OCI-LY7 (cell line): Measurements from ENCODE around the gene BGLAP. TPM values are rescaled to one million over a fixed set of nuclear protein-coding genes. Genes with fewer than 3 reads are reported as not detected.

Source experiments
- BruUV-seq: library from RNA; stranded (reverse); fragments of 400-500 nt; replicated peaks from 2 replicates; lab custom pipeline; 2021; lab: Mats Ljungman, UMichigan
- CTCF ChIA-PET: fragments of 300-600 bp; sonication (Branson Sonifier 250); formaldehyde crosslinking; loops from one replicate; lab custom pipeline; 2022; ENCODE audit warnings: antibody characterized with exemption; ENCODE audit not compliant: unreplicated experiment; lab: Charles Lee
- POLR2A ChIA-PET: fragments of 300-600 bp; sonication (Branson Sonifier 250); formaldehyde crosslinking; loops from one replicate; lab custom pipeline; 2022; ENCODE audit warnings: antibody characterized with exemption; lab: Charles Lee
- DNase-seq: peaks from one replicate; pipeline ENCODE4 v3.0.0-alpha.2; 2015; ENCODE audit warnings: low spot score
- H2AFZ ChIP-seq: fragments of 200-600 bp; sonication (generic), shearing (Covaris generic); 2 replicates; pipeline ENCODE4 v1.6.1; 2014; ENCODE audit warnings: mild to moderate bottlenecking, antibody characterized with exemption, low read length, moderate library complexity
- H3K27ac ChIP-seq: fragments of 200-600 bp; sonication (generic); 2 replicates; pipeline ENCODE4 v1.5.1; 2014; ENCODE audit warnings: mixed run types, low read depth, mild to moderate bottlenecking, moderate library complexity, low read length, inconsistent platforms; ENCODE audit not compliant: poor library complexity, severe bottlenecking
- H3K36me3 ChIP-seq: fragments of 200-600 bp; sonication (generic); 2 replicates; pipeline ENCODE4 v1.6.1; 2014; ENCODE audit warnings: mild to moderate bottlenecking, antibody characterized with exemption, low read length, moderate library complexity, mixed read lengths; ENCODE audit not compliant: insufficient read depth
- H3K4me1 ChIP-seq: fragments of 200-600 bp; sonication (generic); 2 replicates; pipeline ENCODE4 v1.5.1; 2014; ENCODE audit warnings: mild to moderate bottlenecking, low read length; ENCODE audit not compliant: insufficient read depth, poor library complexity, severe bottlenecking
- H3K4me2 ChIP-seq: fragments of 200-600 bp; sonication (generic); 2 replicates; pipeline ENCODE4 v1.6.1; 2014; ENCODE audit warnings: mild to moderate bottlenecking, low read length
- H3K4me3 ChIP-seq: fragments of 200-600 bp; sonication (generic); 2 replicates; pipeline ENCODE4 v1.5.1; 2014; ENCODE audit warnings: mild to moderate bottlenecking, low read depth, low read length; ENCODE audit not compliant: poor library complexity, severe bottlenecking
- H3K79me2 ChIP-seq: fragments of 200-600 bp; sonication (generic); 2 replicates; pipeline ENCODE4 v1.6.1; 2016; ENCODE audit warnings: low read depth, mild to moderate bottlenecking, low read length, moderate library complexity, mixed read lengths; ENCODE audit not compliant: insufficient read depth
- H3K9me2 ChIP-seq: fragments of 200-600 bp; sonication (generic); 2 replicates; pipeline ENCODE4 v1.6.1; 2016; ENCODE audit warnings: mild to moderate bottlenecking, low read length, mixed read lengths; ENCODE audit not compliant: insufficient read depth
- H3K9me3 ChIP-seq: fragments of 200-600 bp; sonication (generic); 2 replicates; pipeline ENCODE4 v1.6.1; 2014; ENCODE audit warnings: mild to moderate bottlenecking, mixed run types, low read length, mixed read lengths
- H4K20me1 ChIP-seq: fragments of 200-600 bp; sonication (generic); 2 replicates; pipeline ENCODE4 v1.6.1; 2014; ENCODE audit warnings: mild to moderate bottlenecking, antibody characterized with exemption, low read length, moderate library complexity, mixed read lengths; ENCODE audit not compliant: insufficient read depth
- CTCF ChIP-seq: fragments of 200-600 bp; sonication (generic); conservative IDR thresholded peaks from 2 replicates; pipeline ENCODE4 v1.5.1; 2014; ENCODE audit warnings: mild to moderate bottlenecking, antibody characterized with exemption, low read length, moderate library complexity, mixed read lengths
- EZH2phosphoT487 ChIP-seq: fragments of 200-600 bp; sonication (generic); IDR thresholded peaks from 2 replicates; pipeline ENCODE4 v1.6.1; 2018; ENCODE audit warnings: low read depth, borderline replicate concordance, mild to moderate bottlenecking, mixed run types, antibody characterized with exemption, low read length, moderate library complexity, mixed read lengths
- intact Hi-C: fragments of 100-400 bp; cut with micrococcal nuclease; formaldehyde crosslinking; loops from one replicate; pipeline ENCODE4 v1.10.0; 2022; ENCODE audit not compliant: unreplicated experiment
- total RNA-seq, 2 experiments: library from RNA; depleted of rRNA in 1 of 2; stranded (reverse); fragments of >200 nt in 1 of 2; shearing (Covaris generic) in 1 of 2; gene quantifications; 2 replicates each; pipeline ENCODE4 v1.2.3, GENCODE V29; 2014 to 2022

Gene BGLAP
- total RNA-seq, 2 experiments from 2014 or later, result 3.7 to 6.0 TPM

- Histone ChIP-seq H3K9me2 (no peaks in the 10 kb centered on the region), H4K20me1 (no peaks in the 10 kb centered on the region), H3K4me2 (no peak overlapping the region), H2AFZ (no peak overlapping the region), H3K27ac (no peak overlapping the region), H3K4me1 (peaks cover 16% of the 10 kb centered on the region), H3K36me3 (peaks cover 65% of the 10 kb centered on the region), H3K79me2 (peaks cover 25% of the 10 kb centered on the region), H3K9me3 (no peaks in the 10 kb centered on the region), H3K4me3 (no peak overlapping the region)
- BruUV-seq, result no TSS peak
- no peak for DNase-seq
- POLR2A ChIA-PET, result interaction anchor here (0.8 to 2.9 kb wide), 2 partner anchors 59 to 61 kb away, joined by 3 to 9 read pairs; no protein-coding TSS in a partner anchor
- CTCF ChIA-PET, result no interaction called here
- intact Hi-C loops, result loop anchor here (5.0 kb wide), 1 partner anchor 119 kb away; no protein-coding TSS in a partner anchor
- TF ChIP-seq EZH2phosphoT487 (no peak), CTCF (no peak)
Measured at GRCh38 chr1:156211243-156211642, 30.7 kb upstream of the BGLAP start.

GRCh38 chr1:156212130-156212529, 29.9 kb upstream of the BGLAP start:
- H3K9me3 ChIP-seq, result no peaks in the 10 kb centered on the region
- ChIA-PET CTCF (interaction anchor here (1.0 kb wide), 1 partner anchor 18 kb away, joined by 4 read pairs; the partner anchor contains the start of gene SLC25A44), POLR2A (interaction anchor here (0.5 to 2.9 kb wide), 7 partner anchors 13 to 111 kb away, joined by 3 to 18 read pairs (median 9); no protein-coding TSS in a partner anchor)
- peaks cover 16% of the 10 kb centered on the region for H3K4me1 ChIP-seq
- intact Hi-C loops, result loop anchor here (2.0 to 5.0 kb wide), 2 partner anchors 55 to 120 kb away; no protein-coding TSS in a partner anchor
- no TSS peak for BruUV-seq
- TF ChIP-seq CTCF (no peak), EZH2phosphoT487 (no peak)
- DNase-seq, result no peak
- peaks cover 58% of the 10 kb centered on the region for H3K36me3 ChIP-seq
- H3K27ac ChIP-seq, result peak overlapping the region; percentile 74
- H3K4me3 ChIP-seq, result peak overlapping the region; percentile 78
- peaks cover 25% of the 10 kb centered on the region for H3K79me2 ChIP-seq
- peak overlapping the region; percentile 78; the same call in 1 of the 2 replicates for H2AFZ ChIP-seq
- no peaks in the 10 kb centered on the region for H4K20me1 ChIP-seq
- H3K9me2 ChIP-seq, result no peaks in the 10 kb centered on the region
- peak overlapping the region; percentile 90 for H3K4me2 ChIP-seq
